Measurements from ENCODE around the gene GPATCH3.

DNA sequence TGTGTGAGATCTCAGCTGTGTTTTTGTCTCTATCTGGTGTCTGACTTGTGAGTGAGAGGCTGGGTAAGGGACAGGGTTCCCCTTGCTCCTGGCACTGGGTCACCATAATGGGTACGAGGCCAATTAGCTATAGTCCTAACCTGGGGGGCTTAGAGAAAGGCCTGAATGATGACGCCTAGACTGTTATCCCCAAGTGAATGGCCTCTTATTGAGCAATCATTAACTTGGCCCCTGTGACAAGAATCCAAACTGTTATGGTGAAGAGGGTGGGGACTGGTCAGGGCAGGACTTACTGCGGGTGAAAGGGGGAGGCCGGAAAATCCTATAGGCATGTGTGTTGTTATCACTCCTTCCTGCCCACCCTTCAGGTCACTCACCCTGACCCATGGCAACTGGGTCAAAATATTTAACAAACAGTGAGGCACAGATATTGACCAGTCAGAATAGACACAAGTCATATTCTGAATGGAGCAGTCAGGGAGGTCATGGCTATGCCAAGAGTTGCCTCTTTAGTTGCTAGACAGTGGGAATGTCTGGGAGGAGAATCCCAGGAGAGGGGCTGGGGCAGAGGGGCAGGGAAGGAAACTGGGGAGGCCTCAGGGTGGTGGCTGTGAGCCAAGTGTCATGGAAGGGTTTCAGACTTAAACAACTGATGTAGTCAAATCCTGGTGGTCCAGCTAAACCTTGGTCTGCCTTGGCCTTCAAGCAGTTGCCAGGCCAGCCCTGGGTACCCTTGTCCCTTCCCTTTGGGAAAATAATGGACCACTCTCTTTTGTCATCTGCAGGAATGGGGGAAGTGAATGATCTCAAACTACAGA is 10.3 kb upstream of the GPATCH3 start:
- TF ChIP-seq, protein P1, sequence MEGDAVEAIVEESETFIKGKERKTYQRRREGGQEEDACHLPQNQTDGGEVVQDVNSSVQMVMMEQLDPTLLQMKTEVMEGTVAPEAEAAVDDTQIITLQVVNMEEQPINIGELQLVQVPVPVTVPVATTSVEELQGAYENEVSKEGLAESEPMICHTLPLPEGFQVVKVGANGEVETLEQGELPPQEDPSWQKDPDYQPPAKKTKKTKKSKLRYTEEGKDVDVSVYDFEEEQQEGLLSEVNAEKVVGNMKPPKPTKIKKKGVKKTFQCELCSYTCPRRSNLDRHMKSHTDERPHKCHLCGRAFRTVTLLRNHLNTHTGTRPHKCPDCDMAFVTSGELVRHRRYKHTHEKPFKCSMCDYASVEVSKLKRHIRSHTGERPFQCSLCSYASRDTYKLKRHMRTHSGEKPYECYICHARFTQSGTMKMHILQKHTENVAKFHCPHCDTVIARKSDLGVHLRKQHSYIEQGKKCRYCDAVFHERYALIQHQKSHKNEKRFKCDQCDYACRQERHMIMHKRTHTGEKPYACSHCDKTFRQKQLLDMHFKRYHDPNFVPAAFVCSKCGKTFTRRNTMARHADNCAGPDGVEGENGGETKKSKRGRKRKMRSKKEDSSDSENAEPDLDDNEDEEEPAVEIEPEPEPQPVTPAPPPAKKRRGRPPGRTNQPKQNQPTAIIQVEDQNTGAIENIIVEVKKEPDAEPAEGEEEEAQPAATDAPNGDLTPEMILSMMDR (IDR thresholded peaks at IDR 0.05 in 8 of 11, conservative IDR thresholded peaks at IDR 0.05 in 3 of 11) = no peak
- no peak for TF ChIP-seq POLR2AphosphoS5 (IDR thresholded peaks at IDR 0.05)
